ENCODE results near the gene OXNAD1.
A peak's percentile ranks its signal among the peaks of the same experiment; 100 is the strongest.

OXNAD1 gene, protein sequence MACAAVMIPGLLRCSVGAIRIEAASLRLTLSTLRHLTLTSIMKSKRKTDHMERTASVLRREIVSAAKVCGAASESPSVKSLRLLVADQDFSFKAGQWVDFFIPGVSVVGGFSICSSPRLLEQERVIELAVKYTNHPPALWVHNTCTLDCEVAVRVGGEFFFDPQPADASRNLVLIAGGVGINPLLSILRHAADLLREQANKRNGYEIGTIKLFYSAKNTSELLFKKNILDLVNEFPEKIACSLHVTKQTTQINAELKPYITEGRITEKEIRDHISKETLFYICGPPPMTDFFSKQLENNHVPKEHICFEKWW

GRCh38 chr3:16264708-16265454, at the start of gene OXNAD1, which contains the start of gene DPH3:
OXNAD1 (plus strand) TSS chr3:16265212; CDS start chr3:16270953, 5,741 bp downstream.
DPH3 (minus strand) TSS chr3:16264943; CDS start chr3:16264876, 67 bp downstream.
- peak within 1 kb of the TSS; percentile 89 for H3K4me3 ChIP-seq (replicated peaks; ENCODE audit: low read depth, low read length)
- DNase-seq (ENCODE audit: extremely low read depth, low read depth) = peak; percentile 99
- no peak for TF ChIP-seq CTCF (IDR thresholded peaks at IDR 0.05; ENCODE audit: low read depth, low read length, missing control alignments)

GRCh38 chr3:16216373-16216935, 48.6 kb upstream of the OXNAD1 start:
- DNase-seq (ENCODE audit: extremely low read depth, low read depth) = no peak
- H3K4me3 ChIP-seq (replicated peaks; ENCODE audit: low read depth, low read length) = no peak overlapping the region
- no peak for TF ChIP-seq CTCF (IDR thresholded peaks at IDR 0.05; ENCODE audit: low read depth, low read length, missing control alignments)

GRCh38 chr3:16219777-16220176, 45.2 kb upstream of the OXNAD1 start:
- DNase-seq (ENCODE audit: extremely low read depth, low read depth) = no peak
- no peak for TF ChIP-seq CTCF (IDR thresholded peaks at IDR 0.05; ENCODE audit: low read depth, low read length, missing control alignments)
- H3K4me3 ChIP-seq (replicated peaks; ENCODE audit: low read depth, low read length) = no peak overlapping the region

GRCh38 chr3:16221990-16222389, 43.0 kb upstream of the OXNAD1 start:
- TF ChIP-seq CTCF (IDR thresholded peaks at IDR 0.05; ENCODE audit: low read depth, low read length, missing control alignments) = no peak
- H3K4me3 ChIP-seq (replicated peaks; ENCODE audit: low read depth, low read length) = no peak overlapping the region
- no peak for DNase-seq (ENCODE audit: extremely low read depth, low read depth)

- TF ChIP-seq CTCF (IDR thresholded peaks at IDR 0.05; ENCODE audit: low read depth, low read length, missing control alignments) = no peak
- DNase-seq (ENCODE audit: extremely low read depth, low read depth) = no peak
- H3K4me3 ChIP-seq (replicated peaks; ENCODE audit: low read depth, low read length) = no peak overlapping the region
Observed at GRCh38 chr3:16222547-16222946, 42.5 kb upstream of the OXNAD1 start.

DNA sequence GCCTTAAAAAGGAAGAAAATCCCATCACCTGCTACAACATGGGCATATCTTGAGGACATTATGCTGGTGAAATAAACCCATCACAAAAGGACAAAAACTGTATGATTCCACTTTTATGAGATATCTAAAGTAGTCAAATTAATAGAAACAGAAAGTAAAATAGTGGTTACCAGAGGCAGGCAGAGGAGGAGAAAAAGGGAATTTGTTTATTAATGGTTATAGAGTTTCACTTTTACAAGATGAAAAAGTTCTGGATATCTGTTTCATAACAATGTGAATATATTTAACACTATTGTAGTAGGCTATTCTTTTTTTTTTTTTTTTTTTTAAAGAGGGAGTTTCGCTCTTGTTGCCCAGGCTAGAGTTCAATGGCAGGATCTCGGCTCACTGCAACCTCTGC, 40.7 kb upstream of the OXNAD1 start:
- TF ChIP-seq CTCF (IDR thresholded peaks at IDR 0.05; ENCODE audit: low read depth, low read length, missing control alignments) = no peak
- no peak for DNase-seq (ENCODE audit: extremely low read depth, low read depth)
- H3K4me3 ChIP-seq (replicated peaks; ENCODE audit: low read depth, low read length) = no peak overlapping the region
